SK-N-SH (cell line): Measurements from ENCODE around the gene EFCAB8. TPM values are rescaled to one million over a fixed set of nuclear protein-coding genes. Genes with fewer than 3 reads are reported as not detected.

Source experiments
- CTCF ChIA-PET: fragments of 300-600, 350-600 bp; formaldehyde crosslinking; extraction: SDS; loops from one replicate; lab custom pipeline; 2021; lab: Yijun Ruan, JAX
- POLR2A ChIA-PET: fragments of 350-600 bp; sonication (Branson Sonifier 250); formaldehyde crosslinking; extraction: SDS; loops from one replicate; lab custom pipeline; 2020; ENCODE audit warnings: antibody characterized with exemption, inconsistent platforms; lab: Yijun Ruan, JAX
- DNase-seq: peaks from one replicate; pipeline ENCODE4 v3.0.0; 2012
- H2AFZ ChIP-seq: fragments of 200-600 bp; sonication (generic); 2 replicates; pipeline ENCODE4 v1.8.1; 2016; ENCODE audit warnings: antibody characterized with exemption, mild to moderate bottlenecking, low read depth
- H3F3A ChIP-seq: fragments of 200-600 bp; sonication (generic); replicated peaks from 2 replicates; pipeline ENCODE3; 2016; ENCODE audit warnings: antibody characterized with exemption, mild to moderate bottlenecking; ENCODE audit not compliant: insufficient read depth
- H3K27ac ChIP-seq, 2 experiments: fragments of 200-500 bp in 1 of 2; fragments of 200-600 bp in 1 of 2; sonication (Bioruptor generic) in 1 of 2; sonication (generic), shearing (Covaris generic) in 1 of 2; 2 replicates each; pipeline versions ENCODE4 v1.5.1 to v1.6.1; 2014 to 2016; ENCODE audit warnings: low read depth in 2 of 2, inconsistent platforms in 1 of 2, low read length in 1 of 2, mild to moderate bottlenecking in 1 of 2, mixed read lengths in 1 of 2
- H3K27me3 ChIP-seq: fragments of 200-600 bp; sonication (generic), shearing (Covaris generic); 2 replicates; pipeline ENCODE4 v1.6.1; 2016; ENCODE audit warnings: mixed run types; ENCODE audit not compliant: insufficient read depth
- H3K36me3 ChIP-seq, 2 experiments: fragments of 200-500 bp in 1 of 2; fragments of 200-600 bp in 1 of 2; sonication (Bioruptor generic) in 1 of 2; sonication (generic) in 1 of 2; replicated peaks in 1 of 2; 2 replicates each; pipeline versions ENCODE3 to v1.5.1; 2014 to 2016; ENCODE audit warnings: low read length in 1 of 2, mild to moderate bottlenecking in 1 of 2; ENCODE audit not compliant: insufficient read depth in 2 of 2, control insufficient read depth in 1 of 2
- H3K4me1 ChIP-seq, 2 experiments: fragments of 200-500 bp in 1 of 2; fragments of 200-600 bp in 1 of 2; sonication (Bioruptor generic) in 1 of 2; sonication (generic), shearing (Covaris generic) in 1 of 2; 2 replicates each; pipeline versions ENCODE4 v1.5.1 to v1.6.1; 2014 to 2016; ENCODE audit warnings: low read depth in 1 of 2, low read length in 1 of 2, mixed run types in 1 of 2; ENCODE audit not compliant: insufficient read depth in 2 of 2, control insufficient read depth in 1 of 2
- H3K4me2 ChIP-seq: fragments of 200-600 bp; sonication (generic), shearing (Covaris generic); 2 replicates; pipeline ENCODE4 v1.6.1; 2017; ENCODE audit warnings: mixed run types
- H3K4me3 ChIP-seq, 2 experiments: fragments of 200-500 bp in 1 of 2; fragments of 200-600 bp in 1 of 2; sonication (Bioruptor generic) in 1 of 2; sonication (generic), shearing (Covaris generic) in 1 of 2; 2 replicates each; pipeline versions ENCODE4 v1.5.1 to v1.8.1; 2014 to 2016; ENCODE audit warnings: low read depth in 2 of 2, inconsistent platforms in 1 of 2, low read length in 1 of 2, mild to moderate bottlenecking in 1 of 2, mixed read lengths in 1 of 2, moderate library complexity in 1 of 2
- H3K79me2 ChIP-seq: fragments of 200-600 bp; sonication (generic); 2 replicates; pipeline ENCODE4 v1.8.1; 2017; ENCODE audit warnings: mild to moderate bottlenecking; ENCODE audit not compliant: insufficient read depth
- H3K9ac ChIP-seq: fragments of 200-600 bp; sonication (generic); 2 replicates; pipeline ENCODE4 v1.6.1; 2017; ENCODE audit warnings: mixed run types
- H3K9me2 ChIP-seq: fragments of 200-600 bp; sonication (generic); 2 replicates; pipeline ENCODE4 v1.6.1; 2017; ENCODE audit warnings: mixed run types
- H3K9me3 ChIP-seq: fragments of 200-600 bp; sonication (generic); 2 replicates; pipeline ENCODE4 v1.6.1; 2017; ENCODE audit warnings: mixed run types, mild to moderate bottlenecking, moderate library complexity
- H4K20me1 ChIP-seq: fragments of 200-600 bp; sonication (generic); 2 replicates; pipeline ENCODE4 v1.6.1; 2017; ENCODE audit warnings: mild to moderate bottlenecking, mixed run types; ENCODE audit not compliant: insufficient read depth
- EP300 ChIP-seq, 2 experiments: IDR thresholded peaks; 2 replicates each; pipeline versions ENCODE4 v1.4.0 to v1.6.1; 2012; ENCODE audit warnings: borderline replicate concordance in 1 of 2, low read depth in 1 of 2, low read length in 1 of 2
- EZH2phosphoT487 ChIP-seq: fragments of 200-600 bp; sonication (generic); IDR thresholded peaks from 2 replicates; pipeline ENCODE4 v1.6.1; 2017; ENCODE audit warnings: low read depth, mixed run types, mild to moderate bottlenecking, antibody characterized with exemption, moderate library complexity, borderline replicate concordance
- FOSL2 ChIP-seq: IDR thresholded peaks from 2 replicates; pipeline ENCODE4 v1.4.0; 2012; ENCODE audit warnings: low read depth, mild to moderate bottlenecking, moderate library complexity, borderline replicate concordance
- FOXM1 ChIP-seq: IDR thresholded peaks from 2 replicates; pipeline ENCODE4 v1.4.0; 2012; ENCODE audit warnings: low read depth, mild to moderate bottlenecking
- GABPA ChIP-seq: IDR thresholded peaks from 2 replicates; pipeline ENCODE4 v1.4.0; 2012; ENCODE audit warnings: low read depth, mild to moderate bottlenecking
- MEF2A ChIP-seq: IDR thresholded peaks from 2 replicates; pipeline ENCODE4 v1.4.0; 2012; ENCODE audit warnings: low read depth, borderline replicate concordance
- POLR2AphosphoS5 ChIP-seq: IDR thresholded peaks from 2 replicates; pipeline ENCODE4 v1.6.1; 2012; ENCODE audit warnings: low read depth, low read length
- RFX5 ChIP-seq: IDR thresholded peaks from 2 replicates; pipeline ENCODE4 v1.6.1; 2012; ENCODE audit warnings: mild to moderate bottlenecking, improper control_type of control experiment, low read length
- TCF12 ChIP-seq: IDR thresholded peaks from 2 replicates; pipeline ENCODE4 v1.4.0; 2012
- WGBS: methylation state at CpG from one replicate; pipeline ENCODE4 v1.1.6; 2017; ENCODE audit warnings: low lambda C conversion rate; 5-methylcytosine and 5-hydroxymethylcytosine counted together
- polyA plus RNA-seq, 3 experiments: library from polyadenylated mRNA; depleted of rRNA; stranded (reverse); fragments of >200 nt; gene quantifications; 2 replicates each; pipeline ENCODE4 v1.2.3, GENCODE V29; 2012
- TF ChIP-seq, protein P1 (sequence below): fragments of 150-350 bp; IDR thresholded peaks from 2 replicates; pipeline ENCODE4 v1.6.1; 2016; ENCODE audit warnings: mild to moderate bottlenecking, low read depth, low read length
- TF ChIP-seq, protein P2 (sequence below): fragments of 150-350 bp; IDR thresholded peaks from 2 replicates; pipeline ENCODE4 v1.6.1; 2017; ENCODE audit warnings: antibody characterized with exemption, low read length, low read depth, borderline replicate concordance

Gene EFCAB8
- polyA plus RNA-seq, 1 of the 3 experiments (the other 2 are of a cell fraction) = not detected

DNA sequence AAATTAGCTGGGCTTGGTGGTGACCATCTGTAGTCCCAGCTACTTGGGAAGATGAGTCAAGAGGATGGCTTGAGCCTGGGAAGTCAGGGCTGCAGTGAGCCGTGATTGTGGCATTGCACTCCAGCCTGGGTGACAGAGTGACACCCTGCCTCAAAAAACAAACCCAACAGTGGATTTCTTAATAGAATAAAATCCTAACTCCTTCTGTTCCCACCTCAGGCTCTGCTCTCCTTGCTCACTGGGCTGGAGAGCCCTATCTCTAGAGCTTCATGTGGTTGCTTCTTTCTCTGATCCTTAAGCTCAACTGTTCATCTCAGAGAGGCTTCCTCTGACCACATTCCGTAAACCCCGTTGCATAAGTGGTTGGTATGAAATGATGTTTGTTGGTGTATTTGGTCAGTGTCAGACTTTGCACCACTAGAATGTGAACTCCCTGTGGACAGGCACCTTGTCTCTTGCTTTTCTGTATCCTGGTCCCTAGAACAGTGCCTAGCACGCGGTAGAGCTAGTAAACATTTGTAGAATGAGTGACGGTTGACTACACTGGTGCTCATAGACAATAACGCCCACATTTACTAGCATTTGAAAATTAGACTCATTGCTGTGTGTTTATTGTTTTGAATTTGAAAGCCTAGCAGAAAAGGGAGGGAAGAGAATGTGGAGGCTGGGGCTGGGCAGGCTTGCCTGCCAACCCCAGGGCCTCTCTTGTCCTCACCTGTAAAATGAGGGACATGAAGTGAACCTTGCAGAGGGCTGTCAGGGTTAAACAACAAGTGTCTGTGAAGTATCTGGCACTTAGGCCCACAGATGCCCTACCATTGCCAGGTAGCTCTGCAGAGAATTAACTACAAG lies 34.8 kb upstream of the EFCAB8 start:
- H3K27me3 ChIP-seq = no peaks in the 10 kb centered on the region
- no peaks in the 10 kb centered on the region for H3K9me2 ChIP-seq
- WGBS = 95% methylated on average over 7 of the region's 7 CpGs
- peaks cover 8% of the 10 kb centered on the region for H3F3A ChIP-seq
- TF ChIP-seq EP300 (IDR thresholded peaks at IDR 0.05; ENCODE audit: borderline replicate concordance in 1 of 2, low read depth in 1 of 2, low read length in 1 of 2) (no peak), POLR2AphosphoS5 (no peak), FOXM1 (no peak), MEF2A (no peak), RFX5 (no peak), TCF12 (no peak), GABPA (no peak)
- TF ChIP-seq, protein P1, sequence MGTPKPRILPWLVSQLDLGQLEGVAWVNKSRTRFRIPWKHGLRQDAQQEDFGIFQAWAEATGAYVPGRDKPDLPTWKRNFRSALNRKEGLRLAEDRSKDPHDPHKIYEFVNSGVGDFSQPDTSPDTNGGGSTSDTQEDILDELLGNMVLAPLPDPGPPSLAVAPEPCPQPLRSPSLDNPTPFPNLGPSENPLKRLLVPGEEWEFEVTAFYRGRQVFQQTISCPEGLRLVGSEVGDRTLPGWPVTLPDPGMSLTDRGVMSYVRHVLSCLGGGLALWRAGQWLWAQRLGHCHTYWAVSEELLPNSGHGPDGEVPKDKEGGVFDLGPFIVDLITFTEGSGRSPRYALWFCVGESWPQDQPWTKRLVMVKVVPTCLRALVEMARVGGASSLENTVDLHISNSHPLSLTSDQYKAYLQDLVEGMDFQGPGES = no peak
- TF ChIP-seq, protein P2, sequence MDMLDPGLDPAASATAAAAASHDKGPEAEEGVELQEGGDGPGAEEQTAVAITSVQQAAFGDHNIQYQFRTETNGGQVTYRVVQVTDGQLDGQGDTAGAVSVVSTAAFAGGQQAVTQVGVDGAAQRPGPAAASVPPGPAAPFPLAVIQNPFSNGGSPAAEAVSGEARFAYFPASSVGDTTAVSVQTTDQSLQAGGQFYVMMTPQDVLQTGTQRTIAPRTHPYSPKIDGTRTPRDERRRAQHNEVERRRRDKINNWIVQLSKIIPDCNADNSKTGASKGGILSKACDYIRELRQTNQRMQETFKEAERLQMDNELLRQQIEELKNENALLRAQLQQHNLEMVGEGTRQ = no peak
- TF ChIP-seq, all 33 proteins: peak for 0
- DNase-seq = no peak
- Histone ChIP-seq H3K9ac (no peak overlapping the region), H3K4me3 (no peak overlapping the region), H3K36me3 (peaks cover 13 to 22% of the 10 kb centered on the region in 2 experiments), H3K27ac (peak overlapping the region in 1 of 2 experiments; percentile 16; a peak in 2 of 4 replicates), H3K9me3 (no peaks in the 10 kb centered on the region), H3K79me2 (peaks cover 90% of the 10 kb centered on the region), H3K4me2 (peak overlapping the region; percentile 35; the same call in 1 of the 2 replicates), H3K4me1 (peaks cover 19 to 33% of the 10 kb centered on the region in 2 experiments; a peak in 2 of 4 replicates), H2AFZ (no peak overlapping the region), H4K20me1 (peaks cover 79% of the 10 kb centered on the region)
- ChIA-PET POLR2A (no interaction called here), CTCF (no interaction called here)

DNA sequence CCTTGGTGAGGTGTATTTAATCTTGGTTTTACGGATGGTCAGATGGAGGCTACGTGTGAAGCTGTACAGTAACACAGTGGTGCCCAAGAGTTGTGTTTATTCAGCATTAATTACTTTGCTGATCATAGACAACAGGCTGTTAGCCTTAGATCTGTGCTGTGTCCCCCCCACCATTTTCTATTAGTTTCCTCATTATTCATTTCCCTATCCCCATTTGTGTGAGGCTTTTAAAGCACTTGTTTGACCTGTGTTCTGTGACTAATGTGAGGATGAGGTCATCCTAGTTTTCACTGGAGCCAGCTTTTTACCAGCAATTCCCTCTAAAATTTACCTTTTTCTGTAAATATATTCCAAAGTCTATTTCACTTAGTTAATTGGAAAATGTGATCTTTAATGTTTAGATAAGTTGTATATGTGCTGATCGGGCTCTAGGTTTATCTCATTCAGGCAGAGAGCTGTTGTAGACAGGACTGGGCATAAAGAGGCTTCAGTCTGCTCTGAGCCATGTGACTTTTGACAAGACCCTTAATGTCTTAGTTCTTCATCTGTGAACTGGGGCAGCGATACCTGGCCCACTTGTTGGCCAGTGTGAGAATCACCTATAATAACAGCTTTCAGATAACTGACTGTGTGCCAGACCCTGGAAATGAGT lies 30.6 kb upstream of the EFCAB8 start:
- Histone ChIP-seq H2AFZ (no peak overlapping the region), H3K4me2 (no peak overlapping the region), H3K9me3 (no peaks in the 10 kb centered on the region), H3K9ac (no peak overlapping the region), H4K20me1 (peaks cover 86% of the 10 kb centered on the region), H3K4me1 (peaks cover under 1 to 22% of the 10 kb centered on the region in 2 experiments; a peak in 2 of 4 replicates)
- no peak for DNase-seq
- WGBS = 96% methylated on average over 4 of the region's 4 CpGs
- POLR2A ChIA-PET = no interaction called here
- TF ChIP-seq FOSL2 = peak; percentile 10; the same call in 1 of the 2 replicates
- no peak for TF ChIP-seq EZH2phosphoT487
- TF ChIP-seq, all 33 proteins: peak for 1
- peaks cover 26 to 47% of the 10 kb centered on the region in 2 experiments for H3K36me3 ChIP-seq
- H3F3A ChIP-seq = peaks cover 10% of the 10 kb centered on the region
- H3K27me3 ChIP-seq = no peaks in the 10 kb centered on the region
- H3K79me2 ChIP-seq = peaks cover 100% of the 10 kb centered on the region
- H3K27ac ChIP-seq = peak overlapping the region in 1 of 2 experiments; percentile 17; a peak in 1 of 4 replicates
- no peaks in the 10 kb centered on the region for H3K9me2 ChIP-seq
- CTCF ChIA-PET = interaction anchor here (3.5 kb wide), 1 partner anchor 38 kb away, joined by 9 read pairs; no protein-coding TSS in a partner anchor
- no peak overlapping the region for H3K4me3 ChIP-seq
